Neural progenitor cell (in vitro differentiated cells): ENCODE measurements around the gene ACTL7B.

Source experiments
- EZH2phosphoT487 ChIP-seq: fragments of 200-600 bp; sonication (generic); IDR thresholded peaks from 2 replicates; pipeline ENCODE4 v1.6.1; 2017; ENCODE audit warnings: antibody characterized with exemption
- TF ChIP-seq, protein P1 (sequence below): fragments of 200-600 bp; sonication (generic); IDR thresholded peaks from 2 replicates; pipeline ENCODE4 v1.5.1; 2017; ENCODE audit warnings: antibody characterized with exemption, mild to moderate bottlenecking

DNA sequence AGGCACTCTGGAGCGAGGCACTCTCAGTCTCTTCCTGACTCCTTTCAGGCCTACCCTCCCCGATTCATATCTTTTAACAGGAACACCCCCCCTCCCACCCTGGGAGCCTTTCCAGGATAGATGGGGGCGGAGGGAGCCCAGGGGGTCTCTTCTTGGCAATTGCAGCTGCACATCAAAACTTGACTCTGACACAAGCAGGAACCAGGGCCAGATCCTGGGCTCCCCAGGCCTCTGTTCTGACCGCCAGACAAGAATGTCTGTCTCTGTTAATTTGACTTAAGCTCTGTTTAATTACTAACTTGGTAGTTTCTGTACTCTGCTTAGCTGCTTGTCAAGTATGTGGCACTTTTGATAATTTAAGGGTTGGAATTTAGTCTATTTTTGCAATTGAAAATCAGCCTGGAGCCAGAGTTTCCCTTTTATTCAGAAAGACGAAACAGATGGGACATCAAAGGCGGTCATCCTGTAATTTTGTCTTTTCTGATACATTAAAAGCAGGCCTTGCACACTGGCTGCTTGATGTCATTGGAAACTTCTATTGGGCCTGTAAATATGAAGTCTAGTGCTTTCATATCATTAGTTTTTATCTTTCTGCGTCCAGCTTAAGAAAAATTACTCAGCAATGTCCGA, 43.3 kb downstream of the ACTL7B start:
- TF ChIP-seq, protein P1, sequence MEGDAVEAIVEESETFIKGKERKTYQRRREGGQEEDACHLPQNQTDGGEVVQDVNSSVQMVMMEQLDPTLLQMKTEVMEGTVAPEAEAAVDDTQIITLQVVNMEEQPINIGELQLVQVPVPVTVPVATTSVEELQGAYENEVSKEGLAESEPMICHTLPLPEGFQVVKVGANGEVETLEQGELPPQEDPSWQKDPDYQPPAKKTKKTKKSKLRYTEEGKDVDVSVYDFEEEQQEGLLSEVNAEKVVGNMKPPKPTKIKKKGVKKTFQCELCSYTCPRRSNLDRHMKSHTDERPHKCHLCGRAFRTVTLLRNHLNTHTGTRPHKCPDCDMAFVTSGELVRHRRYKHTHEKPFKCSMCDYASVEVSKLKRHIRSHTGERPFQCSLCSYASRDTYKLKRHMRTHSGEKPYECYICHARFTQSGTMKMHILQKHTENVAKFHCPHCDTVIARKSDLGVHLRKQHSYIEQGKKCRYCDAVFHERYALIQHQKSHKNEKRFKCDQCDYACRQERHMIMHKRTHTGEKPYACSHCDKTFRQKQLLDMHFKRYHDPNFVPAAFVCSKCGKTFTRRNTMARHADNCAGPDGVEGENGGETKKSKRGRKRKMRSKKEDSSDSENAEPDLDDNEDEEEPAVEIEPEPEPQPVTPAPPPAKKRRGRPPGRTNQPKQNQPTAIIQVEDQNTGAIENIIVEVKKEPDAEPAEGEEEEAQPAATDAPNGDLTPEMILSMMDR, result no peak
- no peak for TF ChIP-seq EZH2phosphoT487
